ENCODE data around the gene CADM4.

DNA sequence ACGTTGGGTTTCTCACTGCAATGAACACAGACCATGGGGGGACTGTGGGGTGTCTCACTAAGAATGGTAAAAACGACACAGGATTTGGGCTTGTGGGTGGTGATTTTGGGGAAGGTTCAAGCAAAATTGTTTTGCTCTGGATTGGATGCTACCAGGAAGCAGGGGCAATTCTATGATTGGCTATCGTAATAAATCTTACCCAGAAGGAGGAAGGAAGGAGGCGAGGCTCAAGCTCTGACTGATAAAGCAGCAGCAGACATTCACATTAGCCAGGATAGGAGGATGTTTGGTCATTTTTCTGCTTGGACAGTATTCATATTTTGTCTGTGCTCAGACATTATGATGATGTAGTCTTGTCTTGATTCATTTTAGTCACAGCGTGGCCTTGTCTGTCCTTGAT, 41.8 kb downstream of the CADM4 start:
- TF ChIP-seq GATA3 (IDR thresholded peaks at IDR 0.05; ENCODE audit: low read depth, low read length) (no peak), GATA2 (IDR thresholded peaks at IDR 0.05; ENCODE audit: low read depth, low read length) (no peak)

Measured in SH-SY5Y (cell line).